Esophagus muscularis mucosa (tissue), 4 donors: Measurements from ENCODE around the gene DGKD. TPM values are rescaled to one million over a fixed set of nuclear protein-coding genes. Genes with fewer than 3 reads are reported as not detected.

ENCODE experiments used
- DNase-seq: peaks from one replicate; pipeline ENCODE4 v3.0.0-alpha.2; 2017; ENCODE audit errors: extremely low spot score
- H3K27ac ChIP-seq, 4 donors: fragments of 200-600 bp; sonication (generic); replicated peaks in 1 of 4; 1 replicate in 3 of 4; 2 replicates in 1 of 4; pipeline ENCODE4 v1.5.1; 2016 to 2019; ENCODE audit warnings: mild to moderate bottlenecking in 1 of 4
- H3K27me3 ChIP-seq, 4 donors: fragments of 200-600 bp; sonication (generic); one replicate each; pipeline versions ENCODE4 v1.5.1 to v1.6.0; 2016 to 2019
- H3K36me3 ChIP-seq, 4 donors: fragments of 200-600 bp; sonication (generic); one replicate each; pipeline ENCODE4 v1.5.1; 2016 to 2019
- H3K4me1 ChIP-seq, 4 donors: fragments of 200-600 bp; sonication (generic); one replicate each; pipeline ENCODE4 v1.5.1; 2016 to 2019
- H3K4me3 ChIP-seq, 4 donors: fragments of 200-600 bp; sonication (generic); 1 replicate in 2 of 4; 2 replicates in 2 of 4; pipeline ENCODE4 v1.5.1; 2016 to 2019; ENCODE audit warnings: mild to moderate bottlenecking in 4 of 4, moderate library complexity in 1 of 4
- H3K9me3 ChIP-seq, 4 donors: fragments of 200-600 bp; sonication (generic); 1 replicate in 3 of 4; 2 replicates in 1 of 4; pipeline ENCODE4 v1.5.1; 2016 to 2019
- EP300 ChIP-seq: sonication (generic); formaldehyde crosslinking; IDR thresholded peaks from one replicate; pipeline ENCODE4 v1.6.1; 2017; ENCODE audit warnings: antibody characterized with exemption
- POLR2A ChIP-seq: fragments of 450-650 bp; IDR thresholded peaks from one replicate; pipeline ENCODE4 v1.6.1; 2017; ENCODE audit warnings: antibody characterized with exemption, moderate library complexity, mild to moderate bottlenecking, low read depth
- POLR2AphosphoS5 ChIP-seq, 2 donors: sonication (generic); formaldehyde crosslinking; IDR thresholded peaks; one replicate each; pipeline ENCODE4 v1.6.1; 2017; ENCODE audit warnings: antibody characterized with exemption in 2 of 2
- WGBS: methylation state at CpG from one replicate; pipeline ENCODE4 v1.1.5; 2018; 5-methylcytosine and 5-hydroxymethylcytosine counted together
- intact Hi-C: fragments of 100-400 bp; cut with DNase I; formaldehyde crosslinking; loops from one replicate; pipeline ENCODE4 v1.15.1; 2023
- total RNA-seq, 4 donors: library from RNA; depleted of rRNA; stranded (reverse); fragments of >200 nt; gene quantifications; one replicate each; pipeline versions ENCODE4 v1.1.0 to v1.2.1, GENCODE V29; 2016
- TF ChIP-seq, protein P1 (sequence below), 3 experiments: fragments of 200-600 bp in 2 of 3; fragments of 450-650 bp in 1 of 3; sonication (generic) in 2 of 3; IDR thresholded peaks; one replicate each; pipeline ENCODE4 v1.5.1; 2017 to 2019; ENCODE audit warnings: antibody characterized with exemption in 3 of 3, mild to moderate bottlenecking in 2 of 3, moderate library complexity in 1 of 3

The DGKD gene
- total RNA-seq, 4 donors from 2014 or later = 11.6 to 16.1 (median 13.3) TPM

GRCh38 chr2:233360771-233361176 lies 6.5 kb downstream of the DGKD start:
- Histone ChIP-seq H3K27ac (no peak overlapping the region), H3K27me3 (no peaks in the 10 kb centered on the region), H3K4me1 (peaks cover 11 to 16% (median 14%) of the 10 kb centered on the region in 4 donors), H3K4me3 (no peak overlapping the region), H3K9me3 (peaks cover 0 to 7% (median 0%) of the 10 kb centered on the region in 4 donors), H3K36me3 (no peaks in the 10 kb centered on the region)
- intact Hi-C loops = no loop called here
- DNase-seq = no peak
- 85% methylated on average over 4 of the region's 4 CpGs for WGBS
- TF ChIP-seq EP300 = no peak
- no peak for TF ChIP-seq POLR2A
- TF ChIP-seq, protein P1, sequence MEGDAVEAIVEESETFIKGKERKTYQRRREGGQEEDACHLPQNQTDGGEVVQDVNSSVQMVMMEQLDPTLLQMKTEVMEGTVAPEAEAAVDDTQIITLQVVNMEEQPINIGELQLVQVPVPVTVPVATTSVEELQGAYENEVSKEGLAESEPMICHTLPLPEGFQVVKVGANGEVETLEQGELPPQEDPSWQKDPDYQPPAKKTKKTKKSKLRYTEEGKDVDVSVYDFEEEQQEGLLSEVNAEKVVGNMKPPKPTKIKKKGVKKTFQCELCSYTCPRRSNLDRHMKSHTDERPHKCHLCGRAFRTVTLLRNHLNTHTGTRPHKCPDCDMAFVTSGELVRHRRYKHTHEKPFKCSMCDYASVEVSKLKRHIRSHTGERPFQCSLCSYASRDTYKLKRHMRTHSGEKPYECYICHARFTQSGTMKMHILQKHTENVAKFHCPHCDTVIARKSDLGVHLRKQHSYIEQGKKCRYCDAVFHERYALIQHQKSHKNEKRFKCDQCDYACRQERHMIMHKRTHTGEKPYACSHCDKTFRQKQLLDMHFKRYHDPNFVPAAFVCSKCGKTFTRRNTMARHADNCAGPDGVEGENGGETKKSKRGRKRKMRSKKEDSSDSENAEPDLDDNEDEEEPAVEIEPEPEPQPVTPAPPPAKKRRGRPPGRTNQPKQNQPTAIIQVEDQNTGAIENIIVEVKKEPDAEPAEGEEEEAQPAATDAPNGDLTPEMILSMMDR (IDR thresholded peaks at IDR 0.05) = no peak
- TF ChIP-seq POLR2AphosphoS5 (IDR thresholded peaks at IDR 0.05) = no peak

DNA sequence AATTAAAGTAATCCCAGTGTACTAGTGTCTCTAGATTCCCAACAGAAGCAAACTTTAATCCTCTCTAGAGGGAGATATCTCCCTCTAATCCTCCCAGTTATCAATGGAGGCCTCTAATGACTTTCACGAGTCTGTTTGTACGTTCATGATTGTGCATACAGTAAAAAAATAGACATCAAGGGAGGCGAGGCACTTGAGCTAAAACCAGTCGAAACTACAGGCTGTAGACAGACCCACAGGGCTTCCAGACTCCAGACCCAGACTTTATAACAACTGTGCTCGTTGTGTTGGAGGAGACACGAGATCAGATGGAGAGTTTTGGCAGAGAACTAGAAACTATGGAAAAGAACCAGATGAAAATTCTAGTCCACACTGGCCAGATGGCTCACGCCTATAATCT lies 7.0 kb downstream of the DGKD start:
- WGBS = 79% methylated on average over 7 of the region's 7 CpGs
- peaks cover 6 to 11% (median 10%) of the 10 kb centered on the region in 4 donors for H3K4me1 ChIP-seq
- intact Hi-C loops = no loop called here
- H3K36me3 ChIP-seq = no peaks in the 10 kb centered on the region
- no peak for DNase-seq
- H3K27ac ChIP-seq = no peak overlapping the region
- TF ChIP-seq EP300 (no peak), POLR2A (no peak), POLR2AphosphoS5 (IDR thresholded peaks at IDR 0.05) (no peak)
- TF ChIP-seq, protein P1 (IDR thresholded peaks at IDR 0.05) = no peak
- no peak overlapping the region for H3K4me3 ChIP-seq
- H3K9me3 ChIP-seq = peaks cover 0 to 7% (median 0%) of the 10 kb centered on the region in 4 donors
- no peaks in the 10 kb centered on the region for H3K27me3 ChIP-seq

- H3K4me3 ChIP-seq = no peak overlapping the region
- no peaks in the 10 kb centered on the region for H3K36me3 ChIP-seq
- no peak for DNase-seq
- H3K4me1 ChIP-seq = peaks cover 0 to 6% (median 0%) of the 10 kb centered on the region in 4 donors
- no peaks in the 10 kb centered on the region for H3K27me3 ChIP-seq
- peaks cover 0 to 7% (median 0%) of the 10 kb centered on the region in 4 donors for H3K9me3 ChIP-seq
- intact Hi-C loops = no loop called here
- H3K27ac ChIP-seq = no peak overlapping the region
- no peak for TF ChIP-seq POLR2AphosphoS5 (IDR thresholded peaks at IDR 0.05)
- TF ChIP-seq, protein P1 (IDR thresholded peaks at IDR 0.05) = no peak
- no peak for TF ChIP-seq POLR2A
- no peak for TF ChIP-seq EP300
- WGBS = 96% methylated on average over 2 of the region's 2 CpGs
Observed at GRCh38 chr2:233362742-233363141, 8.4 kb downstream of the DGKD start.

DNA sequence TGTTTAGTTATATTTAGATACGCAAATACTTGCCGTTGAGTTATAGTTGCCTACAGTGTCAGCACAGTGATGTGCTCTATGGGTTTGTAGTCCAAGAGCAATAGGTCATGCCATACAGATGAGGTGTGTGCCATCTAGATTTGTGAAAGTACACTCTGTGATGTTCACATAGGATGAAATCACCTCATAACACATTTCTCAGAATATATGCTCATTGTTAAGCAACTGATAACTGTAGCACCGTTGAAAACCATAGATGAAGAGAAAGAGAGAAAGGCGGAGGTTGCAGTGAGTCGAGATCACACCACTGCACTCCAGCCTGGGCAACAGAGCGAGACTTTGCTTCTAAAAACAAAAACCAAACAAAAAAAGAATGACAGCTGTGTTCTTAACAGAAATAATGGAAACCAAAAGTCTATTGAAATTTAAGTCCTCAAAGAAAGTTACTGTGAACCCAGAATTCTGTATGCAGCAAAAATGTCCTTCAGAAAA lies 9.5 kb downstream of the DGKD start:
- Histone ChIP-seq H3K27me3 (no peaks in the 10 kb centered on the region), H3K4me3 (no peak overlapping the region), H3K36me3 (no peaks in the 10 kb centered on the region), H3K4me1 (peaks cover 0 to 6% (median 2%) of the 10 kb centered on the region in 4 donors), H3K9me3 (peaks cover 0 to 7% (median 0%) of the 10 kb centered on the region in 4 donors), H3K27ac (no peak overlapping the region)
- intact Hi-C loops = no loop called here
- no peak for DNase-seq
- TF ChIP-seq, protein P1 (IDR thresholded peaks at IDR 0.05) = no peak
- TF ChIP-seq EP300 = no peak
- TF ChIP-seq POLR2AphosphoS5 (IDR thresholded peaks at IDR 0.05) = no peak
- no peak for TF ChIP-seq POLR2A
- WGBS = 86% methylated on average over 6 of the region's 6 CpGs
